Liver (tissue), 9 donors: Measurements from ENCODE around the gene AMMECR1. TPM values are rescaled to one million over a fixed set of nuclear protein-coding genes. Genes with fewer than 3 reads are reported as not detected.

ENCODE experiments used
- DNase-seq: peaks from one replicate; pipeline ENCODE4 v3.0.0-alpha.2; 2017; ENCODE audit warnings: low spot score
- H3K27ac ChIP-seq, 2 donors: one replicate each; pipeline ENCODE4 v1.7.0; 2013; ENCODE audit warnings: inconsistent platforms in 2 of 2, low read length in 2 of 2, control low read depth in 1 of 2, low read depth in 1 of 2, mild to moderate bottlenecking in 1 of 2
- H3K27me3 ChIP-seq, 4 donors: one replicate each; pipeline versions ENCODE4 v1.6.1 to v1.7.0; 2013; ENCODE audit warnings: low read length in 3 of 4, inconsistent platforms in 1 of 4, mild to moderate bottlenecking in 1 of 4, moderate library complexity in 1 of 4; ENCODE audit not compliant: control insufficient read depth in 4 of 4, insufficient read depth in 4 of 4
- H3K36me3 ChIP-seq, 4 donors: one replicate each; pipeline versions ENCODE4 v1.6.1 to v1.7.0; 2013; ENCODE audit warnings: low read length in 3 of 4, mild to moderate bottlenecking in 3 of 4, low read depth in 1 of 4, moderate library complexity in 1 of 4; ENCODE audit not compliant: control insufficient read depth in 4 of 4, insufficient read depth in 3 of 4
- H3K4me1 ChIP-seq, 4 donors: one replicate each; pipeline versions ENCODE4 v1.6.1 to v1.7.0; 2013; ENCODE audit warnings: low read length in 3 of 4, mild to moderate bottlenecking in 3 of 4, moderate library complexity in 1 of 4; ENCODE audit not compliant: control insufficient read depth in 4 of 4, insufficient read depth in 4 of 4
- H3K4me3 ChIP-seq, 3 donors: one replicate each; pipeline versions ENCODE4 v1.6.1 to v1.7.0; 2013; ENCODE audit warnings: low read length in 3 of 3, control low read depth in 1 of 3, low read depth in 1 of 3, mild to moderate bottlenecking in 1 of 3
- H3K9ac ChIP-seq, 2 donors: one replicate each; pipeline ENCODE4 v1.7.0; 2013; ENCODE audit warnings: low read length in 2 of 2, mild to moderate bottlenecking in 2 of 2, moderate library complexity in 2 of 2, control low read depth in 1 of 2, low read depth in 1 of 2
- H3K9me3 ChIP-seq, 4 donors: one replicate each; pipeline versions ENCODE4 v1.6.1 to v1.7.0; 2013; ENCODE audit warnings: low read length in 3 of 4; ENCODE audit not compliant: control insufficient read depth in 4 of 4
- ATF3 ChIP-seq: IDR thresholded peaks from 2 replicates; pipeline ENCODE4 v1.6.1; 2016; ENCODE audit warnings: antibody characterized with exemption
- EGR1 ChIP-seq, 2 donors: IDR thresholded peaks; 2 replicates each; pipeline ENCODE4 v1.6.1; 2016 to 2018; ENCODE audit warnings: antibody characterized with exemption in 2 of 2, low read depth in 2 of 2
- FOXA1 ChIP-seq: IDR thresholded peaks from 2 replicates; pipeline ENCODE4 v1.6.1; 2016; ENCODE audit warnings: antibody characterized with exemption
- FOXA2 ChIP-seq: IDR thresholded peaks from 2 replicates; pipeline ENCODE4 v1.6.1; 2016; ENCODE audit warnings: antibody characterized with exemption
- GABPA ChIP-seq, 2 donors: IDR thresholded peaks in 1 of 2; conservative IDR thresholded peaks in 1 of 2; 2 replicates each; pipeline ENCODE4 v1.6.1; 2016; ENCODE audit warnings: antibody characterized with exemption in 2 of 2, mild to moderate bottlenecking in 1 of 2, moderate library complexity in 1 of 2
- HNF4A ChIP-seq, 2 donors: conservative IDR thresholded peaks; 2 replicates each; pipeline ENCODE4 v1.6.1; 2016; ENCODE audit warnings: antibody characterized with exemption in 2 of 2, mild to moderate bottlenecking in 2 of 2
- HNF4G ChIP-seq: IDR thresholded peaks from 2 replicates; pipeline ENCODE4 v1.6.1; 2016; ENCODE audit warnings: antibody characterized with exemption
- JUND ChIP-seq, 2 donors: IDR thresholded peaks; 2 replicates each; pipeline ENCODE4 v1.6.1; 2016; ENCODE audit warnings: antibody characterized with exemption in 2 of 2
- MAX ChIP-seq: IDR thresholded peaks from 2 replicates; pipeline ENCODE4 v1.6.1; 2016; ENCODE audit warnings: antibody characterized with exemption
- NR2F2 ChIP-seq: IDR thresholded peaks from 2 replicates; pipeline ENCODE4 v1.6.1; 2016; ENCODE audit warnings: antibody characterized with exemption
- RAD21 ChIP-seq, 2 donors: IDR thresholded peaks; 2 replicates each; pipeline ENCODE4 v1.6.1; 2016; ENCODE audit warnings: antibody characterized with exemption in 2 of 2, mild to moderate bottlenecking in 2 of 2
- RXRA ChIP-seq, 2 donors: IDR thresholded peaks; 2 replicates each; pipeline ENCODE4 v1.6.1; 2017 to 2018; ENCODE audit warnings: antibody characterized with exemption in 2 of 2, mild to moderate bottlenecking in 1 of 2
- SP1 ChIP-seq: IDR thresholded peaks from 2 replicates; pipeline ENCODE4 v1.6.1; 2018; ENCODE audit warnings: antibody characterized with exemption, mild to moderate bottlenecking
- TAF1 ChIP-seq: conservative IDR thresholded peaks from 2 replicates; pipeline ENCODE4 v1.6.1; 2016; ENCODE audit warnings: antibody characterized with exemption, mild to moderate bottlenecking
- YY1 ChIP-seq: IDR thresholded peaks from 2 replicates; pipeline ENCODE4 v1.6.1; 2016; ENCODE audit warnings: antibody characterized with exemption, mild to moderate bottlenecking
- WGBS: extraction: QIAGEN DNeasy Blood & Tissue Kit; methylation state at CpG from one replicate; pipeline ENCODE4 v1.1.7; 2013; 5-methylcytosine and 5-hydroxymethylcytosine counted together
- polyA plus RNA-seq, 2 donors: library from polyadenylated mRNA; stranded (reverse) in 1 of 2; unstranded in 1 of 2; fragments of 200-250 nt in 1 of 2; fragments of >200 nt in 1 of 2; fragmentation: Nextera tagmentation in 1 of 2; extraction: Ambion mirVana in 1 of 2; gene quantifications; one replicate each; pipeline versions ENCODE4 v1.2.1 to v1.2.3, GENCODE V29; 2013 to 2015
- total RNA-seq, 2 donors: library from RNA; depleted of rRNA; stranded (reverse); fragments of >200 nt; gene quantifications; one replicate each; pipeline ENCODE4 v1.2.3, GENCODE V29; 2014
- TF ChIP-seq, protein P1 (sequence below): fragments of 150-350 bp; IDR thresholded peaks from 2 replicates; pipeline ENCODE4 v1.5.1; 2017; ENCODE audit warnings: improper control_type of control experiment, low read depth, low read length; ENCODE audit not compliant: missing input control
- TF ChIP-seq, protein P2 (sequence below): IDR thresholded peaks from 2 replicates; pipeline ENCODE4 v1.6.1; 2016; ENCODE audit warnings: antibody characterized with exemption, mild to moderate bottlenecking
- TF ChIP-seq, protein P3 (sequence below): IDR thresholded peaks from 2 replicates; pipeline ENCODE4 v1.6.1; 2016; ENCODE audit warnings: antibody characterized with exemption
- donor health status: healthy.
- donor health status: healthy.
- donor health status: healthy.
- donor health status: healthy.
- donor health status: healthy.

The AMMECR1 gene
- total and polyA plus RNA-seq, 4 donors, result 1.7 to 30.9 (median 3.6) TPM

GRCh38 chrX:110346681-110347080, 28.8 kb upstream of the AMMECR1 start:
- no peak for DNase-seq
- 81% methylated on average over 17 of the region's 17 CpGs for WGBS
- no peaks in the 10 kb centered on the region for H3K4me1 ChIP-seq

More at GRCh38 chrX:110346681-110347080, 28.8 kb upstream of the AMMECR1 start:
- Histone ChIP-seq H3K4me3 (no peak overlapping the region), H3K36me3 (no peaks in the 10 kb centered on the region), H3K27ac (no peak overlapping the region), H3K27me3 (no peaks in the 10 kb centered on the region), H3K9me3 (no peaks in the 10 kb centered on the region), H3K9ac (no peak overlapping the region)
- no peak for TF ChIP-seq TAF1
- TF ChIP-seq, protein P1, sequence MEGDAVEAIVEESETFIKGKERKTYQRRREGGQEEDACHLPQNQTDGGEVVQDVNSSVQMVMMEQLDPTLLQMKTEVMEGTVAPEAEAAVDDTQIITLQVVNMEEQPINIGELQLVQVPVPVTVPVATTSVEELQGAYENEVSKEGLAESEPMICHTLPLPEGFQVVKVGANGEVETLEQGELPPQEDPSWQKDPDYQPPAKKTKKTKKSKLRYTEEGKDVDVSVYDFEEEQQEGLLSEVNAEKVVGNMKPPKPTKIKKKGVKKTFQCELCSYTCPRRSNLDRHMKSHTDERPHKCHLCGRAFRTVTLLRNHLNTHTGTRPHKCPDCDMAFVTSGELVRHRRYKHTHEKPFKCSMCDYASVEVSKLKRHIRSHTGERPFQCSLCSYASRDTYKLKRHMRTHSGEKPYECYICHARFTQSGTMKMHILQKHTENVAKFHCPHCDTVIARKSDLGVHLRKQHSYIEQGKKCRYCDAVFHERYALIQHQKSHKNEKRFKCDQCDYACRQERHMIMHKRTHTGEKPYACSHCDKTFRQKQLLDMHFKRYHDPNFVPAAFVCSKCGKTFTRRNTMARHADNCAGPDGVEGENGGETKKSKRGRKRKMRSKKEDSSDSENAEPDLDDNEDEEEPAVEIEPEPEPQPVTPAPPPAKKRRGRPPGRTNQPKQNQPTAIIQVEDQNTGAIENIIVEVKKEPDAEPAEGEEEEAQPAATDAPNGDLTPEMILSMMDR, result no peak
- TF ChIP-seq RXRA (IDR thresholded peaks at IDR 0.05), result no peak
- TF ChIP-seq NR2F2, result no peak
- TF ChIP-seq FOXA2, result no peak
- TF ChIP-seq YY1, result no peak
- TF ChIP-seq JUND (IDR thresholded peaks at IDR 0.05), result no peak
- TF ChIP-seq, protein P2, sequence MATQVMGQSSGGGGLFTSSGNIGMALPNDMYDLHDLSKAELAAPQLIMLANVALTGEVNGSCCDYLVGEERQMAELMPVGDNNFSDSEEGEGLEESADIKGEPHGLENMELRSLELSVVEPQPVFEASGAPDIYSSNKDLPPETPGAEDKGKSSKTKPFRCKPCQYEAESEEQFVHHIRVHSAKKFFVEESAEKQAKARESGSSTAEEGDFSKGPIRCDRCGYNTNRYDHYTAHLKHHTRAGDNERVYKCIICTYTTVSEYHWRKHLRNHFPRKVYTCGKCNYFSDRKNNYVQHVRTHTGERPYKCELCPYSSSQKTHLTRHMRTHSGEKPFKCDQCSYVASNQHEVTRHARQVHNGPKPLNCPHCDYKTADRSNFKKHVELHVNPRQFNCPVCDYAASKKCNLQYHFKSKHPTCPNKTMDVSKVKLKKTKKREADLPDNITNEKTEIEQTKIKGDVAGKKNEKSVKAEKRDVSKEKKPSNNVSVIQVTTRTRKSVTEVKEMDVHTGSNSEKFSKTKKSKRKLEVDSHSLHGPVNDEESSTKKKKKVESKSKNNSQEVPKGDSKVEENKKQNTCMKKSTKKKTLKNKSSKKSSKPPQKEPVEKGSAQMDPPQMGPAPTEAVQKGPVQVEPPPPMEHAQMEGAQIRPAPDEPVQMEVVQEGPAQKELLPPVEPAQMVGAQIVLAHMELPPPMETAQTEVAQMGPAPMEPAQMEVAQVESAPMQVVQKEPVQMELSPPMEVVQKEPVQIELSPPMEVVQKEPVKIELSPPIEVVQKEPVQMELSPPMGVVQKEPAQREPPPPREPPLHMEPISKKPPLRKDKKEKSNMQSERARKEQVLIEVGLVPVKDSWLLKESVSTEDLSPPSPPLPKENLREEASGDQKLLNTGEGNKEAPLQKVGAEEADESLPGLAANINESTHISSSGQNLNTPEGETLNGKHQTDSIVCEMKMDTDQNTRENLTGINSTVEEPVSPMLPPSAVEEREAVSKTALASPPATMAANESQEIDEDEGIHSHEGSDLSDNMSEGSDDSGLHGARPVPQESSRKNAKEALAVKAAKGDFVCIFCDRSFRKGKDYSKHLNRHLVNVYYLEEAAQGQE, result no peak
- TF ChIP-seq, protein P3, sequence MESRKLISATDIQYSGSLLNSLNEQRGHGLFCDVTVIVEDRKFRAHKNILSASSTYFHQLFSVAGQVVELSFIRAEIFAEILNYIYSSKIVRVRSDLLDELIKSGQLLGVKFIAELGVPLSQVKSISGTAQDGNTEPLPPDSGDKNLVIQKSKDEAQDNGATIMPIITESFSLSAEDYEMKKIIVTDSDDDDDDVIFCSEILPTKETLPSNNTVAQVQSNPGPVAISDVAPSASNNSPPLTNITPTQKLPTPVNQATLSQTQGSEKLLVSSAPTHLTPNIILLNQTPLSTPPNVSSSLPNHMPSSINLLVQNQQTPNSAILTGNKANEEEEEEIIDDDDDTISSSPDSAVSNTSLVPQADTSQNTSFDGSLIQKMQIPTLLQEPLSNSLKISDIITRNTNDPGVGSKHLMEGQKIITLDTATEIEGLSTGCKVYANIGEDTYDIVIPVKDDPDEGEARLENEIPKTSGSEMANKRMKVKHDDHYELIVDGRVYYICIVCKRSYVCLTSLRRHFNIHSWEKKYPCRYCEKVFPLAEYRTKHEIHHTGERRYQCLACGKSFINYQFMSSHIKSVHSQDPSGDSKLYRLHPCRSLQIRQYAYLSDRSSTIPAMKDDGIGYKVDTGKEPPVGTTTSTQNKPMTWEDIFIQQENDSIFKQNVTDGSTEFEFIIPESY, result no peak
- TF ChIP-seq HNF4A (conservative IDR thresholded peaks at IDR 0.05), result no peak
- TF ChIP-seq ATF3, result no peak
- TF ChIP-seq EGR1 (IDR thresholded peaks at IDR 0.05; ENCODE audit: low read depth in 2 of 2), result no peak
- TF ChIP-seq HNF4G, result no peak
- TF ChIP-seq FOXA1, result no peak
- TF ChIP-seq GABPA (IDR thresholded peaks at IDR 0.05 in 1 of 2, conservative IDR thresholded peaks at IDR 0.05 in 1 of 2), result no peak
- no peak for TF ChIP-seq MAX
- TF ChIP-seq RAD21 (IDR thresholded peaks at IDR 0.05), result no peak
- TF ChIP-seq SP1, result no peak
